Heart left ventricle (tissue), 13 donors: ENCODE measurements around the gene CHRM1.

Experiments used
- POLR2A ChIP-seq, 2 donors: fragments of 450-650 bp; IDR thresholded peaks; one replicate each; pipeline ENCODE4 v1.6.1; 2017; ENCODE audit warnings: antibody characterized with exemption in 2 of 2, mild to moderate bottlenecking in 2 of 2, moderate library complexity in 2 of 2
- TF ChIP-seq, protein P1 (sequence below), 12 donors: fragments of 200-600 bp; sonication (generic) in 4 of 12; IDR thresholded peaks; one replicate each; pipeline versions ENCODE4 v1.5.0 to v1.8.0; 2018 to 2022; ENCODE audit warnings: antibody characterized with exemption in 12 of 12, mild to moderate bottlenecking in 5 of 12
- donor health status: ischemic (EF 13 %, LVEDD 7.1; RV severe dilation, severe dysfunction).
- donor health status: DM: no; HTN: yes; CAD: no.
- donor health status: DM: no; HTN: no; CAD: no.
- donor health status: ischemic (EF 25% LVEDD 6.9; RV normal size, moderate dysfunction).
- donor health status: ischemic (EF 25% LVEDD 5.7; RV mildly dilated, moderate dysfunction).
- donor health status: ischemic (EF 35%, LVEDD 5.7; RV mildly dilated, moderate dysfunction).
- donor health status: nonischemic (EF 11% LVEDD 7.7; RV severe dilation, severe dysfunction).
- donor health status: DM: yes; HTN: yes; CAD: no.
- donor health status: PGD.
- donor health status: ischemic (EF 29% LVEDD 5.4; RV normal size, mild dysfunction).
- donor health status: nonischemic (EF 23%, LVEDD 6.1; RV moderate dilation, normal function).

DNA sequence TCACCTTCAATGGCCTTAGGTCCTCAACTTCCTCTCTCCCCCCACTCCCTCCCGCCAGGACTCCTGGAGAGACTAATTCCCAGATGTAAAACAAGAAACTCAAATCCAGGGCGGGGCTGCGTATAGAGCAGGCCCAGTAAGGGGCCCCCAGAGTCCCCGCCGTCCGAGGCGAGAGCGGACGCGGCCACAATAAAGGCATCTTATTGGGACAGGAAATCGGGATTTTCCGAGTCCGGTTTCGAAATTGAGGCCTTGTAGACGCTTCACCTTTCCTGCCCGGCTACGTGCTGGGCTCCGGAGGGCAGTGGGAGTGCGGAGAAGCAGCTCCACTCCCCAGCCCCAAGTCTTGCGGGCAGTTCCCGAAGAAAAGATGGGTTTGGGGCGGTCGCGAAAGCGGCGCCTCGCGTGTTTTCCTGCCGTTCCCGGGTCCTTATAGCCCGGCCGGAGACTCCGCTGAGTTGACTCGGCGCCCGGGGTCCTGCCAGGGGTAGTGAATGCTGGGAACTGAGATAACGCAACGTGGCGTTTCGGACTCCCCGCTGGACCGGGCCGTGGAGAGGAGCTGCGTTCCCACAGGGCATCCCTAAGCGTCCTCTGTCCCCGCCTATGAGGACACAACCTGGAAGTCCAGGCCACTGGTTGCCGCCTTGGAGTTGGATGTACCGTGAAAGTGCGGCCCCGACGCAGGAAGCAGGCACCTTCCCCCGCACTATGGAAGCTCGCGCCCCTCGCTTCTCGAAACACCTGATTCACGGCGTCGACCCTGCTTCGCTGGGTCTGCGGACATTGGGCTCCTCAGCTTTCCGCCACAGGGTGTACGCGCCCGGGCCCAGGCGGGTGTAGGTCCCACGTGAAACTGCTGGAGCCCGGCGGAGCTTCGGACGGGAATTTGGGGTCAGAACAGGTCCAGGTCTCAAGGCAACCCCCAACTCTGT lies 4.8 kb upstream of the CHRM1 start:
- TF ChIP-seq, protein P1, sequence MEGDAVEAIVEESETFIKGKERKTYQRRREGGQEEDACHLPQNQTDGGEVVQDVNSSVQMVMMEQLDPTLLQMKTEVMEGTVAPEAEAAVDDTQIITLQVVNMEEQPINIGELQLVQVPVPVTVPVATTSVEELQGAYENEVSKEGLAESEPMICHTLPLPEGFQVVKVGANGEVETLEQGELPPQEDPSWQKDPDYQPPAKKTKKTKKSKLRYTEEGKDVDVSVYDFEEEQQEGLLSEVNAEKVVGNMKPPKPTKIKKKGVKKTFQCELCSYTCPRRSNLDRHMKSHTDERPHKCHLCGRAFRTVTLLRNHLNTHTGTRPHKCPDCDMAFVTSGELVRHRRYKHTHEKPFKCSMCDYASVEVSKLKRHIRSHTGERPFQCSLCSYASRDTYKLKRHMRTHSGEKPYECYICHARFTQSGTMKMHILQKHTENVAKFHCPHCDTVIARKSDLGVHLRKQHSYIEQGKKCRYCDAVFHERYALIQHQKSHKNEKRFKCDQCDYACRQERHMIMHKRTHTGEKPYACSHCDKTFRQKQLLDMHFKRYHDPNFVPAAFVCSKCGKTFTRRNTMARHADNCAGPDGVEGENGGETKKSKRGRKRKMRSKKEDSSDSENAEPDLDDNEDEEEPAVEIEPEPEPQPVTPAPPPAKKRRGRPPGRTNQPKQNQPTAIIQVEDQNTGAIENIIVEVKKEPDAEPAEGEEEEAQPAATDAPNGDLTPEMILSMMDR (IDR thresholded peaks at IDR 0.05) = no peak
- TF ChIP-seq POLR2A (IDR thresholded peaks at IDR 0.05) = no peak
